AG10803 (cell line): ENCODE measurements around the gene ILRUN.
"Not testable (repeated sequence)": the region's sequence is repeated elsewhere in the genome, so short reads cannot be mapped to it uniquely, and the experiment has no call there.

Experiments
- DNase-seq: peaks from one replicate; pipeline ENCODE4 v3.0.0; 2010; ENCODE audit warnings: low read depth
- H3K4me3 ChIP-seq: 2 replicates; pipeline ENCODE4 v1.5.1; 2011; ENCODE audit warnings: mild to moderate bottlenecking, low read length, control low read depth
- TF ChIP-seq, protein P1 (sequence below): conservative IDR thresholded peaks from 2 replicates; pipeline ENCODE4 v1.5.1; 2011; ENCODE audit warnings: mild to moderate bottlenecking, low read length, control low read depth, inconsistent platforms

ILRUN gene

DNA sequence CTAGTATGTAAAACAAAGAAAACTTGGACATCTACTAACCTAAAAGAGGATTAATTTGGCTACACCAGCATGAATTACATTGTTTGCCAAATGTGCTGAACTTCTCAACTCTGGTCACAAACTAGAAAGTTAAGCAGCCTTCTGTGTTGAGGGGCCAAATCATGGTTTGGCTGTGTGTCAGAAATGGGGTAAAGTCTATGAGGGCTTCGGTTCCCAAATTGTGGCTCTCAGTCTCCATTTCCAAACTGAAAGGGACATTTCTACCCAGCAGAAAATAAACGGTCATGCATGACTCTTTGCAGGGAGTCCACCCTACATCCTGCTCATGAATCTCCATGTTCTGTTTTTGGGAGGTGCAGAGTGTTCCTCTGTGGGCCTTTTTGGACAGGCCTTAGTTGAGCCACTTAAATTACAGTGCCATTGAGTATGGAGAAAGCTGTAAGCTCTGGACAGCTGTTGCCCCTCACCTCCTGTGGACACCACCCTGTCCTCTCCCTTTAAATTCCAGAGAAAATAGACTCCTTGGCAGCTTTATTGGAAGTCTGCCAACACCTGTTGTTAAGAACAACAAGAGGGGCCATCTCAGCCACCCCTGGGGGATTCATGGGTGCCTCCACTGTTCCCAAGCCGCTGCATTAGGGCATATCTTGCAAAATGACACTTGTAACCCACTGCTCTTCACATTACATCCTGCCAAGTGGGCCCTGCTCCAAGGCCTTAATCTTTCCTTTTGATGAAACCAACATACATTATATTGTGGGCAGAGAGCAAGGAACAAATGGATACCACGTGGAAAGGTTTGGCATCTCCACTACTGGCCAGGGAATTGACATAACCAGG lies 33.3 kb upstream of the ILRUN start:
- no peak for DNase-seq
- H3K4me3 ChIP-seq, result no peak overlapping the region
- TF ChIP-seq, protein P1, sequence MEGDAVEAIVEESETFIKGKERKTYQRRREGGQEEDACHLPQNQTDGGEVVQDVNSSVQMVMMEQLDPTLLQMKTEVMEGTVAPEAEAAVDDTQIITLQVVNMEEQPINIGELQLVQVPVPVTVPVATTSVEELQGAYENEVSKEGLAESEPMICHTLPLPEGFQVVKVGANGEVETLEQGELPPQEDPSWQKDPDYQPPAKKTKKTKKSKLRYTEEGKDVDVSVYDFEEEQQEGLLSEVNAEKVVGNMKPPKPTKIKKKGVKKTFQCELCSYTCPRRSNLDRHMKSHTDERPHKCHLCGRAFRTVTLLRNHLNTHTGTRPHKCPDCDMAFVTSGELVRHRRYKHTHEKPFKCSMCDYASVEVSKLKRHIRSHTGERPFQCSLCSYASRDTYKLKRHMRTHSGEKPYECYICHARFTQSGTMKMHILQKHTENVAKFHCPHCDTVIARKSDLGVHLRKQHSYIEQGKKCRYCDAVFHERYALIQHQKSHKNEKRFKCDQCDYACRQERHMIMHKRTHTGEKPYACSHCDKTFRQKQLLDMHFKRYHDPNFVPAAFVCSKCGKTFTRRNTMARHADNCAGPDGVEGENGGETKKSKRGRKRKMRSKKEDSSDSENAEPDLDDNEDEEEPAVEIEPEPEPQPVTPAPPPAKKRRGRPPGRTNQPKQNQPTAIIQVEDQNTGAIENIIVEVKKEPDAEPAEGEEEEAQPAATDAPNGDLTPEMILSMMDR, result no peak

DNA sequence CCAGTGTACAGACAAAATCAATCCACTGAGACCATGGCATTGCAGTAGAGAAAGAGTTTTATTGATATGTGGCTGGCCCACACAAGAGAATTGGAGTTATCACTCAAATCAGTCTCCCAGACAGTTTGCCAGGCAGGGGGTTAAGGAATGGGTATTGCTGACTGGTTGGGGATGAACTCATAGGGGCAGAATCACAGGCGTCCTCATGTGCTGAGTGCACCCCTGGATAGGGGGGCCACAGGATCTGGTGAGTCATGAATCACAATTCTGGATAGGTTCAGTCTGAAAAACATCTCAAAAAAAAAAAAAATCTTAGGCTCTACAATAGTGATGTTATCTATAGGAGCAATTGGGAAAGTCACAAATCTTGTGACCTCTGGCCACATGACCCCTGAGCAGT lies 29.5 kb upstream of the ILRUN start:
- TF ChIP-seq, protein P1, result no peak
- H3K4me3 ChIP-seq, result no peak overlapping the region
- DNase-seq, result no peak

DNA sequence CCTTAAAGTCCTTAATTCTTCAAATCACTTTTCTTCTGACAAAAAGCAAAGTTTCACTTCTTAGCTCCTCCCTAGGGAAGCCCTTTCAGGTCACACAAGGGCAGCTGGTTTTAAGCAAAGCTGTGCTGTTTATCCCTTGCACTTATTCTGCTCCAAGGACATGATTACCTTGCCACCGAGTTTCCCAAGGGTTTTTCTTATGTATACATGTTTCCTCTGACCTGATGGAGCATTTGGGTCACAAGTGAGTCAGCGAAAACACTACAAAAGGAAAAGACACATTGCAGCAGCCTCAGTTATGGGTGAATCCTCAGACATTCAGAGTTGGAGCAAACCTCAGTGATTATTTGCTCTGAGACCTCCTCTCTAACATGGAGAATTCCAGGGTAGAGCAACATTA lies 26.6 kb upstream of the ILRUN start:
- TF ChIP-seq, protein P1, result no peak
- H3K4me3 ChIP-seq, result no peak overlapping the region
- DNase-seq, result peak; percentile 17

DNA sequence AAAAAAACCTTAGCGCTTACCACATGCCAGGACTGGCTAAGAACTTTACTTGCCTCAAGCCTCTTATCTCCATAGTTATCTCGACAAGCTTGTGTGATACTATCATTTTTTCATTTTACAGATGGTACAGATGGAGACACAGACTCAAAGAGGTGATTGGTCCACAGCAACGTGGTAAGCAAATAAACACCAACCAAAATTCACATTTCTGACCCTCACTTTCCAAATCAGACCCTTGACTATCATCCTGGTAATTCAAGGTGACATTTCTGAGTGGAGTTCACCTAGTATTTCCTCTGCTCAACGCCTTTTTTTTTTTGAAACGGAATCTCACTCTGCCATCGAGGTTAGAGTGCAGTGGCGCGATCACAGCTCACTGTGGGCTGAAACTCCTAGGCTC lies 25.9 kb upstream of the ILRUN start:
- TF ChIP-seq, protein P1, result no peak
- H3K4me3 ChIP-seq, result no peak overlapping the region
- DNase-seq, result no peak

DNA sequence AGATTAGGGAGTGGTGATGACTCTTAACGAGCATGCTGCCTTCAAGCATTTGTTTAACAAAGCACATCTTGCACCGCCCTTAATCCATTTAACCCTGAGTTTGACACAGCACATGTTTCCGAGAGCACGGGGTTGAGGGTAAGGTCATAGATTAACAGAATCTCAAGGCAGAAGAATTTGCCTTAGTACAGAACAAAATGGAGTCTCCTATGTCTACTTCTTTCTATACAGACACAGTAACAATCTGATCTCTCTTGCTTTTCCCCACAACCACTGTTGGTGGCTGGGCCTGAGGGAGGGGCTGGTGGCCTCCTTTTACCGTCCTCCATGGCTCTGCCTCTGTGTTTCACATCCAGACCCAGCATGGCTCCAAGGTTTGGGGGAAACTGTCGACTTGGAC lies 23.6 kb upstream of the ILRUN start:
- not testable (repeated sequence) for DNase-seq

DNA sequence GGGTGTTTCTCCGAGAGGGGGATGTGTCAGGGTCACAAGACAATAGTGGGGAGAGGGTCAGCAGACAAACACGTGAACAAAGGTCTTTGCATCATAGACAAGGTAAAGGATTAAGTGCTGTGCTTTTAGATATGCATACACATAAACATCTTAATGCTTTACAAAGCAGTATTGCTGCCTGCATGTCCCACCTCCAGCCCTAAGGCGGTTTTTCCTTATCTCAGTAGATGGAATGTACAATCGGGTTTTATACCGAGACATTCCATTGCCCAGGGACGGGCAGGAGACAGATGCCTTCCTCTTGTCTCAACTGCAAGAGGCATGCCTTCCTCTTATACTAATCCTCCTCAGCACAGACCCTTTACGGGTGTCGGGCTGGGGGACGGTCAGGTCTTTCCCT lies 23.1 kb upstream of the ILRUN start:
- DNase-seq, H3K4me3 ChIP-seq: not testable (repeated sequence)

More for the DNA sequence above, 23.6 kb upstream of the ILRUN start:
- not testable (repeated sequence) for H3K4me3 ChIP-seq

DNA sequence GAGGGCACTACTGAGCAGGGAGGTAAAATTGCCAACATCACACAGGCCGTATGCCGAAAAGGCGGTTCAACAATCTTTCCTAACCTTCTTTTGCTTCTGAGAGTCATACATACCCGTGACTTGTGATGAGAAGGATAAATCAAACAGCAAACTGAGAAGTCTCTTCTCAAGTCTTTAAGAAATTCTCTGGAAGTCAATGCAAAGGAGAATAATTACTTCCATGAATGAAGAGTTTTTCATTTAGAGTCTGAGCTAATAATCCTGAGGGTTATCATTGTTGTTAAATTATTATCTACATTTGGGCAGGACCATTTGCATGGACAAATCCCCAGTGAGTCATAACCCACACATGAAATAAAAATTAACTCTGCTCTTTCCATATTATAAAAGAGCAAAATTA lies 22.4 kb upstream of the ILRUN start:
- DNase-seq, result no peak
- H3K4me3 ChIP-seq, result no peak overlapping the region

DNA sequence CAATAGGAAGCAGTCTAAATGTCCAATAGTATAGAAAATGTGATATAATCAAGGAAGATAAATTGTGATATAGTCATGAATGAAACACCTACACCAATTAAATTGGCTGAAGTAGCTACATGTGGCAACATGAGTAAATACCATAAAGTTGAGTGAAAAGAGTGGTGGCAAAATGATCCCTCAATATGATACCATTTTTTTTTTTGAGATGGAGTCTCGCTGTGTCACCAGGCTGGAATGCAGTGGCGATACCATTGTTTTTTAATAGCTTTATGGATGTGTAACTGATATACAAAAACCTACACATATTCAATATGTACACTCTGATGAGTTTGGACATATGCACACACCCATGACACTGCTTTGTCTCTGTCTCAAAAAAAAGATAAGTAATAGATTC lies 20.9 kb upstream of the ILRUN start:
- no peak overlapping the region for H3K4me3 ChIP-seq
- TF ChIP-seq, protein P1, result no peak
- no peak for DNase-seq

More for the DNA sequence above, 22.4 kb upstream of the ILRUN start:
- TF ChIP-seq, protein P1, result no peak
